HG03064 (cell line): ENCODE data around the gene EEFSEC.

Source experiments
- ATAC-seq: cut with Tn5 transposase; IDR thresholded peaks from one replicate; pipeline ENCODE4 v1.9.1; 2021; ENCODE audit warnings: low read depth; ENCODE audit not compliant: unreplicated experiment

Gene EEFSEC

DNA sequence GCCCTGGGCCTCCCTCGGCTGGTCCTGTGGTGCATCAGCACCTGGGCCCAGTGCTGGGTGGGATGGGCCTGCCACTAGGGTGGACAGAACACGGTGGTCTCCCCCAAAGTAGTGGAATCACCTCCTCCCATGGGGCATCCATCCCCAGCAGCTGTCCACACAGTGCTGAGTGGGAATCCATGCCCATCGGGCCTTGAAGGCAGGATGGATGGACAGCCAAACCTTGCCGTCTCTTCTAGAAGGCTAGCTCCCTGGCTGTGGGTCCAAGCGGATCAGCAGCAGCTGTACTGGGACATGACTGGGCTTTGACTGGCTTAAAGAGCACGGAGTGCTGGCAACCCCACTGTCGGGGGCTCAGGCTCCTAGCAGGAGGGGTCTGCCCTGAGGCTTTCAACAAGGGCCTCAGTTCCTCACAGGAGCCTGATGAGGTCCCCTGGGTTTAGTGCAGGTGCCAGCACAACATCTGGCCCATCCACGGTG lies 189.5 kb downstream of the EEFSEC start:
- no peak for ATAC-seq

DNA sequence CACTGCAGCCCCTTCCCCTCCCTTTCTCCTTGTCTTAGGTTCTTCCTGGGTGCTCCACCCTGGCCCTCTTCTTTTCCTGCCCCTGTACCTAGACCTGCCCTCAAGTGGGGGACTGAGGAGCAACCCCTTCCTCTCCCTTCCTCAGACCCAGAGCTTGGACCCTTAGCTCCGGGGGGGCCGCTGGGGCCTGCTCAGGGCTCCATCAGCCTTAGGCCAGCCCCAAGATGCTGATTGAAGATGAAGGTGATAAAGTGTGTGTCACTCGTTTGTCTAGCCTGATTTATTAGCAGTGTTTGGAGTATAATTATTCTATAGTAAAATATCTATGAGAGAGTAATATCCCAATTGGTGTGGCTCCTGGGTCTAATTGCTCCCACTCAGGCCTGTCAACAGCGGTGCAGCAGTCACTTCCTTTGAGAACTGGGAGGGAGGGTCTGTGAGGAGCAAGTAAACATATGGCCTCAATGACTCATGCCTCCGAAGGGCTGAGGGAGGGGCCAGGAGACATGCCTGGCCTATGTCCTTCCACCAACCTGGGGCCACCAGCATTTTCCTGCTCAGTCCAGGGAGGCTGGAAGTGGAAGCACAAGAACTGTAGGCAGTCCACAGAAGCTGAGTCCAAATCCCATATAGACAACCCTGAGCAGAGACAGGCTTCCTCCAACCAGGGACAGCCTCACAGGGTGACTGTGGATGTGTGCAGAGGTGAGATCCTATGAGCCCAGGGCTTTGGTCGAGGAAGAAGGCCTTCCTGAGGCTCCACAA lies 190.2 kb downstream of the EEFSEC start:
- no peak for ATAC-seq

- ATAC-seq, result no peak
These were observed 190.9 kb downstream of the EEFSEC start for GRCh38 chr3:128344052-128344735.

- ATAC-seq, result no peak
These were observed 191.9 kb downstream of the EEFSEC start for GRCh38 chr3:128345196-128345595.

GRCh38 chr3:128346562-128346961 lies 193.3 kb downstream of the EEFSEC start:
- no peak for ATAC-seq

DNA sequence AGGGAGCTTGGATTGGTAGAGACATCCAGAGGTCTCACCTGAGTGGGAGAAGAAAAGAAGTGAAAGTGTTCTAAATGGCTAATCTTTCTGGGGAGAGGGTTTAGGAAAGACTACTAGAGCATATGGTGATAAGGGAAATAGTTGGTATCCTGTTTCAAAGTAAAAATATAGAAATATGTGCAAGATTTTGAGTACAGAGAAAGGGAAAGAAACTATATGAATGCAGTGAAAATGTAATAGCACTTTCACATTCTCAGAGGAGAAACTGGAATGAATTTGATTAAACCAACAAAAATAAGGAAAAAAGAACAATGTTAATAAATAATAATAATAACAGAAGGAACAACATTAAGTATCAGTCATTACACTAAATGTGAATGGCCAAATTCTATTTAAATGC lies 194.0 kb downstream of the EEFSEC start:
- ATAC-seq, result no peak

DNA sequence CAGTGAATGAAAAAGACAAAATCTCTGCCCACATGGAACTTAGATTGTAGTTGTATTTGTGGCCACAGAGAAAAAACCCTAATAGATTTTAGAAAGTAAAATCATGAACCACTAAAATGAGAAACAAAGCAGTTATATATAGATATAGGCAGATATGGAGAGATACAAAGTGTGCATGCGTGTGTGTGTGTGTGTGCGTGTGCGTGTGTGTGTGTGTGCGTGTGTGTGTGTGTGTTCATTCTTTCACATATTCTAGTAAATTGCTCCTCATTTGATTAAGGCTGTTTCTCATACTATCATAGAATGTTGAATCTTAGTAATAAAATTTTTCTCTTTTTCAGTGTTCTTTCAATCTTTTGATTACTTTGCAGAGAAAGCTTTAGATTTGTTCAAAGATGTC lies 194.8 kb downstream of the EEFSEC start:
- ATAC-seq, result no peak

GRCh38 chr3:128348805-128349531 lies 195.7 kb downstream of the EEFSEC start:
- ATAC-seq, result no peak

DNA sequence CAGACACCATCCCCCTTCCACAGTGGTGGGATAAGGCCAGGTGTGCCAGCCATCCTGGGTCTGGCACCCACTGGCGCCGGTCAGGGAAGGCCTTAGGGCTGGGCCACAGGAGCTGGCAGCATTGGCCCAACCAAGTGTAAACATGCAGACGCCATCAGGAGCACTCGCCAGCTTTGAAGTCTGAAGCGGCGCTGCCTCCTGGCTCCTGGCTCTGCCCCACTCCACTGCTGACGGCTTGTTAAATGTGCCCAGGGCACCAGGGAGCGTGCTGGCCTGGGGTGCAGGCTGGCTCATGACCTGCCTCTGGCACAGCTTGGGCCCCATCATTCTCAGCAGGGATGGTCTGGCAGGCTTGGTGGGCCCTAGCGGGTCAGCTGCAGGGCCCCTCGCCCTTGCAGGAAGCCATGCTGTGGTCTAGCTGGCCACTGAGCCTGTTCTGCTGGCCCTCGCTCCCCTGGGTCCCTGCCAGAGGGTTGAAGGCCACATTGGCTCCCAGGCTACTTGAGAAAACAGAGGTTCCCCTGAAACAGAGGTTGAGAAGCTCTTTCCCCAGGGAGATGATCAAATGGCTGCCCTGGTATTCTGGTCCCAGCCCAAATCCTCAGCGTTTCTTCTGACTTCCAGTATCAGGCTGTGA lies 196.8 kb downstream of the EEFSEC start:
- ATAC-seq, result no peak

GRCh38 chr3:128351546-128351945 lies 198.3 kb downstream of the EEFSEC start:
- ATAC-seq, result no peak

DNA sequence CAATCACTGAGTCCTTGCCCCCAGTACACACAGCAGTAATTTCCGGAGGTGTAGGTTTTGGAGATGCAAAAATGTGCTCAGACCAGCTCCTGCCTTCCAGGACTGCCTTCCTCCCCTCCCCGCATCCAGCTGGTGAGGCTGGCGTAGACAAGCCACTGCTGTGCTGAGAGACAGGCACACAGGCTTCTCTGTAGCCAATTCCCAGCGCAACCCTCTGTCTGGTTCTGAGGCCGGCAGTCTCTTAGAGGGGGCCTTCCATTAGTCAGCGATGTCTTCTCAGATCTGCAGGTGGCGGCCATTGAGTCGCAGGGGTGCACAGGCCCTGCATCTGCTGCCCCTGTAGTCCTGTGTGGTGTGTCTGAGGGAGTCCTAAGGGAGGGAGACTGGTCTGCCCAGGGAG lies 199.0 kb downstream of the EEFSEC start:
- no peak for ATAC-seq

- no peak for ATAC-seq
These were observed 200.2 kb downstream of the EEFSEC start for GRCh38 chr3:128353361-128353965.

- no peak for ATAC-seq
These were observed 200.9 kb downstream of the EEFSEC start for GRCh38 chr3:128353991-128354687.

- ATAC-seq, result no peak
These were observed 201.7 kb downstream of the EEFSEC start for GRCh38 chr3:128354788-128355542.

DNA sequence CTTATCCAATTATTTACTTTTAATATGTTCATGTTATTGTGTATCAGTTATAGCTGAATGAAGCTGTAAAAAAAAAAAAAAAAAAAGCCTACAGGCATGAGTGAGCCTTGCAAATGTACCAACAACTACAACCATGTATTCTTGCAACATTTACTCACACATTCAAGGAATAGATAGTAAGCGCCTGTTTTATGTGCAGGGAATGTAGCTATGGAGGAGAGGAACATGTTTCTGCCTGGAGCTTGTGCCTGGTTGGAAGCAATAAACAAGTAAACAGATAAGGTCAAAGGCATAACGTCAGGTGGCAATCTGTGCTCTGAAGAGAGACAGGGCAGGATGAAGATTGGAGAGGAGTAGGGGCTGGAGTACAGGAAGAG lies 202.2 kb downstream of the EEFSEC start:
- ATAC-seq, result no peak

- no peak for ATAC-seq
These were observed 203.5 kb downstream of the EEFSEC start for GRCh38 chr3:128356822-128357221.

DNA sequence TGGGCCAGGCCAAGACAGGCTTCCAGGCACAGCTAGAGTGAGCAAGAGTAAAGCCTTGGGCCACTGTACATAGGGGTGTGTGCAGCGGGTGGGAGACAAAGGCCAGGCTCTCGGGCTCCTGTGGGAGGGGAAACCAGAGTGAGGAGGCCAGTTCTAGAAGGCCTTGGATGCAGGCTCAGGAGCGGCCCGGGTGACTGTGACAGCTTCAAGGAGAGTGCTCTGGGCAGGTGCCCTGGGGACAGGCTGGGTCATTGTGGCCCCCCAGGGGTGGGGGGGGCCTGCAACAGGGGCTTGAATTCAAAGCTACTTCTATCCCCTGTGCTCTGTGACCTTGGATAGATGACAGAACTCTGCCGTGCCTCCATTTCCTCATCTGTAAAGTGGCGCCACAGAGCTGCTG lies 204.3 kb downstream of the EEFSEC start:
- ATAC-seq, result no peak

DNA sequence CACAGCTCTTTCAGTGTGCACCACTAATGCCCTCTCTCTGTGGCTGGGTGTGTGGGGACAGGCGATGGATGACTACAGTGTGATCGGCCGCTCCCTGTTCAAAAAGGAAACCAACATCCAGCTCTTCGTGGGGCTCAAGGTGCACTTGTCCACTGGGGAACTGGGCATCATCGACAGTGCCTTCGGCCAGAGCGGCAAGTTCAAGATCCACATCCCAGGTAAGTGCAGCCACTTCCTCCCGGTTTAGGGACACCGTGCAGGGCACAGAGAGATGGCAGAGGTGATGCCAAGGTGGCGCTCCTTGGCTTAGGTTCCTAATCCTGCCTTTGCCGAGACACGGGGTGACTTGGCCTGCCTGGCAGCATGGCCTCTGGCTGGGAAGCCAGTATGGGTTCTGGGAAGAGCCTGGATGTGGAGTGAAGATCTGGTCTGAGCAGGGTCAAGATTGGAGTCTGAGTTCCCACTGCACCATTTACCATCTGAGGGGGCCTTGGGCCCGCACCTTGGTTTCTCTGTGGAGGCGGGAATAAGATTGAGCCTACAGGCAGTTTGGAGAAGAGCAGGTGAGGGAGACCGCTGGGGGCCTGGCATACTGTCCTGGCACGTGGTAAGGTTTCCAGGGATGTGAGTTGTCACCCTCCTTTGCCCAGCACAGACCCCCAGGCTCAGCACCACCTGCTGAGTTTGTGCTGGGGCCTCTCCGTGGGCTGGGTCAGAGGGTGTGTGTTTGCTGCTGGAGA lies 205.0 kb downstream of the EEFSEC start:
- no peak for ATAC-seq
